ENCODE data around the gene SCLT1. TPM values are rescaled to one million over a fixed set of nuclear protein-coding genes. Genes with fewer than 3 reads are reported as not detected.

Gene SCLT1
- total and polyA plus RNA-seq, 2 of the 13 experiments (the other 11 are each of a cell fraction or from before 2014, with no cell fraction given): 1.5 to 8.7 TPM

DNA sequence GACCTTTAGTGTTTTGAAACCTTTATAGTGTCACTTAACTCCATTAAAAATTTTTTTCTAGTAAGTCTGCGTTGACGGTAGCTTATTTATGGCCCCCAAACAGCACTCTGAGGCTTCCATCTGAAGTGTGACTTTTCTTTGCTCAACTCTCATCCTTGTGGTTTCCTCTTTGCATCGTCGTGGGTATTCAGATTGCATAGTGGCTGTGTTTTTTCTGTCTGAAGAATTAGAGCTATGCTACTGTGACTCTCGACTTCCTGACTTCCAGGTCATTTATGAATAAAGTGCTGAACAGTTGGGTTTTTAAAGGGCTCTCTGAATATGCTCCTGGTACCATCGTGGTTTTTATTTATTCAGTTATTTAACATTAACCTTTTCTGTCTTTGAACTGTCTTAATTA, 238.9 kb downstream of the SCLT1 start (continued):
- TF ChIP-seq, protein P1, sequence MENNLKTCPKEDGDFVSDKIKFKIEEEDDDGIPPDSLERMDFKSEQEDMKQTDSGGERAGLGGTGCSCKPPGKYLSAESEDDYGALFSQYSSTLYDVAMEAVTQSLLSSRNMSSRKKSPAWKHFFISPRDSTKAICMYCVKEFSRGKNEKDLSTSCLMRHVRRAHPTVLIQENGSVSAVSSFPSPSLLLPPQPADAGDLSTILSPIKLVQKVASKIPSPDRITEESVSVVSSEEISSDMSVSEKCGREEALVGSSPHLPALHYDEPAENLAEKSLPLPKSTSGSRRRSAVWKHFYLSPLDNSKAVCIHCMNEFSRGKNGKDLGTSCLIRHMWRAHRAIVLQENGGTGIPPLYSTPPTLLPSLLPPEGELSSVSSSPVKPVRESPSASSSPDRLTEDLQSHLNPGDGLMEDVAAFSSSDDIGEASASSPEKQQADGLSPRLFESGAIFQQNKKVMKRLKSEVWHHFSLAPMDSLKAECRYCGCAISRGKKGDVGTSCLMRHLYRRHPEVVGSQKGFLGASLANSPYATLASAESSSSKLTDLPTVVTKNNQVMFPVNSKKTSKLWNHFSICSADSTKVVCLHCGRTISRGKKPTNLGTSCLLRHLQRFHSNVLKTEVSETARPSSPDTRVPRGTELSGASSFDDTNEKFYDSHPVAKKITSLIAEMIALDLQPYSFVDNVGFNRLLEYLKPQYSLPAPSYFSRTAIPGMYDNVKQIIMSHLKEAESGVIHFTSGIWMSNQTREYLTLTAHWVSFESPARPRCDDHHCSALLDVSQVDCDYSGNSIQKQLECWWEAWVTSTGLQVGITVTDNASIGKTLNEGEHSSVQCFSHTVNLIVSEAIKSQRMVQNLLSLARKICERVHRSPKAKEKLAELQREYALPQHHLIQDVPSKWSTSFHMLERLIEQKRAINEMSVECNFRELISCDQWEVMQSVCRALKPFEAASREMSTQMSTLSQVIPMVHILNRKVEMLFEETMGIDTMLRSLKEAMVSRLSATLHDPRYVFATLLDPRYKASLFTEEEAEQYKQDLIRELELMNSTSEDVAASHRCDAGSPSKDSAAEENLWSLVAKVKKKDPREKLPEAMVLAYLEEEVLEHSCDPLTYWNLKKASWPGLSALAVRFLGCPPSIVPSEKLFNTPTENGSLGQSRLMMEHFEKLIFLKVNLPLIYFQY (CRISPR knock-in tag; IDR thresholded peaks at IDR 0.05; ENCODE audit: borderline replicate concordance): no peak

DNA sequence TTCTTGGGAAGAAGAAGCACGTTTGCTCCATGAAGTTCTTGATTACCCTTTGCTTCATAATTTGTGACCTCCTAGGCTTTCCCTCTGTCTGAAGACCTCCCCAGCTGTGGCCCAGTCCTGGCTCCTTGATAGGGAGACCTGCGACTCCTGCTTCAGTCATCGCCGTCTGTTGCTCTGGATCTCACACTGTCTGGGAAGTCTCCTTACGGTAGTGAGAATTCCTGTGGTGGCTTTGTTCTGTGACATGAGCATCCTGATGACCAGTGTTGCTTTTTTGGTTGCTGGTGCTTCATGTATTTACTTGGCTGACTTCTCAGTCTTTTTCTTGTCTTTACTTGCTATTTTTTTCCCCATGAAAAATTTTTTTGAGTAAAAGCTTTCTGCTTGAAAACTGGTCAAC, 239.6 kb downstream of the SCLT1 start:
- BruUV-seq (replicated peaks): no TSS peak
- Histone ChIP-seq H3K27ac (ENCODE audit: extremely low read length, insufficient read depth, low read length) (no peak overlapping the region), H4K20me1 (ENCODE audit: insufficient read depth, low read length) (no peaks in the 10 kb centered on the region), H3K27me3 (ENCODE audit: control insufficient read depth in 1 of 2, insufficient read depth in 2 of 2, low read length in 2 of 2) (no peaks in the 10 kb centered on the region), H3K9me3 (ENCODE audit: low read length) (no peaks in the 10 kb centered on the region), H3K9ac (ENCODE audit: insufficient read depth, low read depth, low read length) (no peak overlapping the region), H3K4me2 (ENCODE audit: low read depth, low read length) (no peak overlapping the region), H2AFZ (ENCODE audit: low read length) (no peak overlapping the region), H3K79me2 (ENCODE audit: insufficient read depth, low read length) (no peaks in the 10 kb centered on the region), H3K4me1 (ENCODE audit: insufficient read depth, low read length) (no peaks in the 10 kb centered on the region), H3K36me3 (replicated peaks in 1 of 2; ENCODE audit: control insufficient read depth in 1 of 2, insufficient read depth in 2 of 2, low read length in 2 of 2) (peaks cover 44 to 95% of the 10 kb centered on the region in 2 experiments), H3K4me3 (replicated peaks in 1 of 3; ENCODE audit: insufficient read depth in 1 of 3, low read depth in 2 of 3, low read length in 3 of 3) (no peak overlapping the region)
- ATAC-seq (no peak), FAIRE-seq (no peak), DNase-seq (ENCODE audit: low spot score) (no peak)
- POLR2A ChIA-PET: no interaction called here
- intact Hi-C loops (cut with micrococcal nuclease; ENCODE audit: unreplicated experiment) (no loop called here), in situ Hi-C loops (cut with HindIII; ENCODE audit: extremely low pct_ligation_motif_present, low pct_unique_long_range_greater_than_20kb) (no loop called here)
- CTCF ChIA-PET (ENCODE audit: low intra/inter-chr PET ratio, low total read pairs): no interaction called here
- 95% methylated on average over 5 of the region's 5 CpGs for WGBS (ENCODE audit: low lambda C conversion rate)
- no peak for TF ChIP-seq CREM (IDR thresholded peaks at IDR 0.05)
- no peak for TF ChIP-seq CREM (CRISPR knock-in tag; IDR thresholded peaks at IDR 0.05)
- TF ChIP-seq ZMYM4 (CRISPR knock-in tag; IDR thresholded peaks at IDR 0.05): no peak
- no peak for TF ChIP-seq ARNTL (CRISPR knock-in tag; IDR thresholded peaks at IDR 0.05)

Measured in HepG2 (cell line).